Activated T-cell treated with anti-CD3 and anti-CD28 coated beads for 4 hours (primary cell): ENCODE data around the gene MORC3.
"Not testable (repeated sequence)": the region's sequence is repeated elsewhere in the genome, so short reads cannot be mapped to it uniquely, and the experiment has no call there.

Experiments used
- DNase-seq: peaks from one replicate; pipeline ENCODE4 v3.0.0-alpha.2; 2020

MORC3 gene, protein sequence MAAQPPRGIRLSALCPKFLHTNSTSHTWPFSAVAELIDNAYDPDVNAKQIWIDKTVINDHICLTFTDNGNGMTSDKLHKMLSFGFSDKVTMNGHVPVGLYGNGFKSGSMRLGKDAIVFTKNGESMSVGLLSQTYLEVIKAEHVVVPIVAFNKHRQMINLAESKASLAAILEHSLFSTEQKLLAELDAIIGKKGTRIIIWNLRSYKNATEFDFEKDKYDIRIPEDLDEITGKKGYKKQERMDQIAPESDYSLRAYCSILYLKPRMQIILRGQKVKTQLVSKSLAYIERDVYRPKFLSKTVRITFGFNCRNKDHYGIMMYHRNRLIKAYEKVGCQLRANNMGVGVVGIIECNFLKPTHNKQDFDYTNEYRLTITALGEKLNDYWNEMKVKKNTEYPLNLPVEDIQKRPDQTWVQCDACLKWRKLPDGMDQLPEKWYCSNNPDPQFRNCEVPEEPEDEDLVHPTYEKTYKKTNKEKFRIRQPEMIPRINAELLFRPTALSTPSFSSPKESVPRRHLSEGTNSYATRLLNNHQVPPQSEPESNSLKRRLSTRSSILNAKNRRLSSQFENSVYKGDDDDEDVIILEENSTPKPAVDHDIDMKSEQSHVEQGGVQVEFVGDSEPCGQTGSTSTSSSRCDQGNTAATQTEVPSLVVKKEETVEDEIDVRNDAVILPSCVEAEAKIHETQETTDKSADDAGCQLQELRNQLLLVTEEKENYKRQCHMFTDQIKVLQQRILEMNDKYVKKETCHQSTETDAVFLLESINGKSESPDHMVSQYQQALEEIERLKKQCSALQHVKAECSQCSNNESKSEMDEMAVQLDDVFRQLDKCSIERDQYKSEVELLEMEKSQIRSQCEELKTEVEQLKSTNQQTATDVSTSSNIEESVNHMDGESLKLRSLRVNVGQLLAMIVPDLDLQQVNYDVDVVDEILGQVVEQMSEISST

DNA sequence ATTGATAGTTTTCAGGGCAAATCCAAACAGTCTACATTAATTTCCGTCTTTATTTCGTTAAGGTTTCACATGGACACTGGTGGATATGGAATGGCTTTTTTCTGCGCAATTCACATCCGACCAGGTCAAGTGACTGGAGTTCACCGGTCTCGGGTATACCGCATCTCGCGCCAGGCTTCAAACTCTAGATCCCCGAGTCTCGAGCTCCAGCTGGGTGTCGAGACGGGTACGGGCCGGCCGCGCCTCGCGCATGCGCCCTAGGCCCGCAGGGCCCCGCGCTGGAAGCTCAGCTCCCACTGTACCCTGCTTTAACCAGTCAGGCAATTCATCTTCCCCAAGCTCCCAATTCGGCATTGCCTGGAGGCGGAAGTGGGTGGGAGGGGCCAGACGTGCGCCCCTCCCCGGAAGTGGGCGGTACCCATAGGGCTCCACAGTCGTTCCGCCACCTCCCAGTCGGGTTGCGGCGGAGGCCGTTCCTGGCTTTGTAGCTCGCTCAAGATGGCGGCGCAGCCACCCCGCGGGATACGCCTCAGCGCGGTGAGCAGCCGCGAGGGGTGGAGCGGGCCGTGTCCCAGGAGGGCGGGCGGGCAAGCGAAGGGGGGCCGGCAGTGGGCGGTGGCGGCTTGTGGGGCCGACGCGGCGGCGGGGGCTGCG is at the start of gene MORC3:
TSS of gene MORC3 (plus strand) at position 431 of the 654 bp plus-strand sequence. CDS start at position 499, 68 bp downstream.
- peak; percentile 98 for DNase-seq

DNA sequence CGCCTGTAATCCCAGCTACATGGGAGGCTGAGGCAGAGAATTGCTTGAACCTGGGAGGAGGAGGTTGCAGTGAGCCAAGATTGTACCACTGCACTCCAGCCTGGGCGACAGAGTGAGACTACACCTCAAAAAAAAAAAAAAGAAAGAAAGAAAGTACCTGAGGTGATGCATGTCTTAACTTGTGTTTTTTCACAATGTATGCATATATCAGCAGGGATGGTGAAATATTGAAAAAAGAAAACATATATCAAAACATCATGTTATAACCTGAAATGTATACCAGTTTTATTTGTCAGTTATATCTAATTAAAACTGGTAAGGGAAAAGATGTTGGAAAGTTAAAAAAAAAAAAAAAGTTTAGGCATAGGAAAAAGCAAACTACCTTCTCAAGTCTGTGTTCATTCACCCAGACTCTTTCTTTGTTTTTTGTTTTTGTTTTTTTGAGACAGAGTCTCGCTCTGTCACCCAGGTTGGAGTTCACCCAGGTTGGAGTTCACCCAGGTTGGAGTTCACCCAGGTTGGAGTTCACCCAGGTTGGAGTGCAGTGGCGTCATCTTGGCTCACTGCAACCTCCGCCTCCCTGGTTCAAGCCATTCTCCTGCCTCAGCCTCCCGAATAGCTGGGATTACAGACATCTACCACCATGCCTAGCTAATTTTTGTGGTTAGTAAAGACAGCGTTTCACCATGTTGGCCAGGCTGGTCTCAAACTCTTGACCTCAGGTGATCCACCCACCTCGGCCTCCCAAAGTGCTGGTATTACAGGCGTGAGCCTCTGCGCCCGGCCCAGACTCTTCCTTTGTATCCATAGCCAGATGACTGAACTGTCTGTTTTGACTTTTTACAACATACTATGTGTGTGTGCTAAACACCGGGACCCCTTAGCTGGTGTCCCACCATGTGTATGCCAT is 49.0 kb upstream of the MORC3 start:
- not testable (repeated sequence) for DNase-seq

DNA sequence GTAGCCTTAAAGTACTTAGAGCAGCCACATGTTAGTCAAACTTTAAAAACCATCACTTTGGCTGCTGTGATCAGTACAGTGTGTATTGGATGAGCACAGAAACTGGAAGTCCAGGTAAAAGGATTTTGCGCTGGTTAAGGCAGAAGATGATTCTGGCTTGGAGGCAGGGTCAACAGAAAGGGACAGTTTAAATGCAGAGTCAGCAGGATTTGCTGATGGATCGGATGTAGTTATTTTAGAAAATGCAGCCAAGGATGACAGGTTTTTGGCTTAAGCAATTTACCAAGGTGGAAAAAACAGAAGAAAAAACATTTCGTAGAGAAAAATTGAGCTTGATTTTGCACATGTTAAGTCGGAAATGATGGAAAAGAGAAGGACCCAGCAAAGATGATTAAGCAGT is 45.9 kb upstream of the MORC3 start:
- no peak for DNase-seq

DNA sequence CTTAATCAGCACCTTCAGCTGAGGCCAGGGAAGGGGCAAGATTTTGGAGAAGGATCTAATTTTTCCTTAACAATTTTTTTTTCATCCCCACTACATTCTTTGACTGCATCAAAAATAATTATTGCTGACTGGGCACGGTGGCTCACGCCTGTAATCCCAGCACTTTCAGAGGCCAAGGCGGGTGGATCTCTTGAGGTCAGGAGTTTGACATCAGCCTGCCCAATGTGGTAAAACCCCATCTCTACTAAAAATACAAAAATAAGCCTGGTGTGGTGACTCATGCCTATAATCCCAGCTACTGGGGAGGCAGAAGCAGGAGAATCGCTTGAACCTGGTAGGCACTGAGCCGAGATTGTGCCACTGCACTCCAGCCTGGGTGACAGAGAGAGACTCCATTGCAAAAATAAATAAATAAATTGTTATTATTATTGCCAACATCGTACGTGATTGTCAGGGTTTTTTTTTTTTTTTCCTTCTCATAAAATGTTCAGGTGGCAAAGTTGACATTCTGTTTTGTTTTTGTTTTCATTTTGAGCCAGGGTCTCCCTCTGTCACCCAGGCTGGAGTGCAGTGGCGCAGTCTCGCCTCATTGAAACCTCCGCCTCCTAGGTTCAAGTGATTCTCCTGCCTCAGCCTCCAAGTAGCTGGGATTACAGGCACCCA is 37.3 kb upstream of the MORC3 start:
- no peak for DNase-seq

DNA sequence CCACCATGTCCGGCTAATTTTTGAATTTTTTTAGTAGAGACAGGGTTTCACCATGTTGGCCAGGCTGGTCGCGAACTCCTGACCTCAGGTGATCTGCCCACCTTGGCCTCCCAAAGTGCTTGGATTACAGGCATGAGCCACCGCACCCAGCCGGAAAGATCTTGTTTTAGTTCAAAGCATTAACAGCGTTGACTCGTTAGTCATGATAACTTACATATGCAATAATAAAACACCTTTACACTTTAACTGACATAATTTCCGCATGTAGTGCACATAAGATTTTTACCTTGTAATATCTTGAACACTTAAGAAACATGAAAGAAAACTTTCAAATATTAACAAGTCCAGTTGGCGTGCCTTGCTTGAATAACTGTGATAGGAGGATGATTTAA is 36.8 kb upstream of the MORC3 start:
- DNase-seq = not testable (repeated sequence)

DNA sequence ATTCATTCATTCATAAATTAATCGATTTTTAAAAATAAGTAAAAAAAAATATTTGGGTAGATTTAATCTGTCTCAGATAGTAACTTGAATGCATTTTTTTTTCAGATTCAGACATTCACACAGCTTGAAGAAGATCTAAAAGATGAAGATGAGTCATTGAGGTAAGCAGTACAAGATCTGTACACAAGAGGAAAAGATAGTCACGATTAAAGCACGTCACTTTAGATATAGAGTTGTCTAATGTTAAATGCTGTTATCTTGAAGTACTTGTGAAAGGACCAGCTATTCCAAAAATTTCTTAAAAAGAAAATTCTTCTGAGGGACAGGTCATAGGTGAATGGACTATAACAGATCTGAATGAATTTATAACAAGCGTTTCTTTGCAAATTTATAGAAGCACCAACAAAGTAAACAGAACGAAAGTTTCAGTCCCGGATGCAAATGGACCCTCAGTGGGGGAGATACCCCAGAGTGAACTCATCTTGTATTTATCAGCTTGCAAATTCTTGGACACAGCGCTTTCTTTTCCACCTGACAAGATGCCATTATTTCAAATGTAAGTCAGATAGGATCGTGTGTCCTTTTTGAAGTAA is 31.2 kb upstream of the MORC3 start:
- no peak for DNase-seq

DNA sequence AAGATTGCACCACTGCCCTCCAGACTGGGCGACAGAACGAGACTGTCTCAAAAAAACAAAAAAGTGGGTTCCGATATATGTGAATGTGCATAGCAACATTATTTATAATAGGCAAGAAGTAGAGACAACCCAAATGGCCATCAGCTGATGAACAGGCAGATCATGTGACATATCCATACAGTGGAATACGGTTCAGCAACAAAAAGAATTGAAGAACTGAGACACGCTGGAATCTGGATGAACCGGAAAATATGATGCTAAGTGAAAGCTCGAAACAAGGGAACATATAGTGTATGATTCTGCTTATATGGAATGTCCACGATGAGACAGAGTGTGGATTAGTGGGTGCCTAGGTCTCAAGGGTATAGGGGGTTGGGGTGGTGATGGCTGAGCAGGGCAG is 28.5 kb upstream of the MORC3 start:
- no peak for DNase-seq

DNA sequence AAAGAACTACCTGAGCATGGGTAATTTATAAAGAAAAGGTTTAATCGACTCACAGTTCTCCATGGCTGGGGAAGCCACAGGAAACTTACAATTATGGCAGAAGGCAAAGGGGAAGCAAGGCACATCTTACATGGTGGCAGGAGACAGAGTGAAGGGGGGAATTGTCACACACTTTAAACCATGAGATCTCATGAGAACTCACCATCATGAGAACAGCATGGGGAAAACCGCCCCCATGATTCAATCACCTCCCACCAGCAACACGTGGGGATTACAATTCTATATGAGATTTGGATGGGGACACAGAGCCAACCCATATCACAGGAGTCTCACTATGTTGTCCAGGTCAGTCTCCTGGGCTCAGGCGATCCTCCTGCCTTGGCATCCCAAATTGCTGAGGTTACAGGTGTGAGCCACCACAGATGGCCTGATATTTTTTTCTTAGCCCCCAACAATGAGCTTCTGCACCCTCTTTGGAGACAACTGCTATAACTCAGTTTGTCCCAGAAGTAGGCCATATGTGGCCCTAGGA is 22.5 kb upstream of the MORC3 start:
- no peak for DNase-seq

DNA sequence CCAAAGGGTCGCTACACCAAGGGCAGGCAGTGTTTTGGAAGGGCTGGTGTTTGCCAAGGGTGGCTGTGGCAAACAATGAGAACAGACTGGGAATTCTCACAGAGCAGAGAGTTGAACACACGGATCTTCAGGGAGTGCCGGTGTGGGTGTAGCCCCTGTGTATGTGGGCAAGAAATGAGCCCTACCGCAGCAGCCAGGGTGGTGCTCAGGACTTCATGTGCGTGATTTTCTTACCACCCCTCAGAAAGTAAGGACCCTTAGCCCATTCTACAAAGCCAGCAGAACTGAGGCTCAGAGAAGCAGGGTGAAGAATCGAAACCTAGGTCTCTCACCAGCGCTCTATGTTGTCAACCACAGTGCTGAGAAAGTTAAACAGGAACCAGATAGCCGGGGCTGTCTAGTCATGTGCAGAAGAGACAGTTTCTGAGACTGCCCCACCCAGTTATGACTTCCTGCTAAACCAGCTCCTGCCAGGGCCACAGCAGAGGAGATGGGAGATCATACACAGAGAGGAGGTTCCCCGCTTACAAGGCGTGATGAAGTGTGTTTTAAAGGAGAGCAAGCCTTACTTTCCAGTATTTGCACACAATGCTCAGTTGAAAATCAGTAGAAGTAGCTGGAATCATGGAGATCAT is 21.9 kb upstream of the MORC3 start:
- DNase-seq = peak; percentile 32

DNA sequence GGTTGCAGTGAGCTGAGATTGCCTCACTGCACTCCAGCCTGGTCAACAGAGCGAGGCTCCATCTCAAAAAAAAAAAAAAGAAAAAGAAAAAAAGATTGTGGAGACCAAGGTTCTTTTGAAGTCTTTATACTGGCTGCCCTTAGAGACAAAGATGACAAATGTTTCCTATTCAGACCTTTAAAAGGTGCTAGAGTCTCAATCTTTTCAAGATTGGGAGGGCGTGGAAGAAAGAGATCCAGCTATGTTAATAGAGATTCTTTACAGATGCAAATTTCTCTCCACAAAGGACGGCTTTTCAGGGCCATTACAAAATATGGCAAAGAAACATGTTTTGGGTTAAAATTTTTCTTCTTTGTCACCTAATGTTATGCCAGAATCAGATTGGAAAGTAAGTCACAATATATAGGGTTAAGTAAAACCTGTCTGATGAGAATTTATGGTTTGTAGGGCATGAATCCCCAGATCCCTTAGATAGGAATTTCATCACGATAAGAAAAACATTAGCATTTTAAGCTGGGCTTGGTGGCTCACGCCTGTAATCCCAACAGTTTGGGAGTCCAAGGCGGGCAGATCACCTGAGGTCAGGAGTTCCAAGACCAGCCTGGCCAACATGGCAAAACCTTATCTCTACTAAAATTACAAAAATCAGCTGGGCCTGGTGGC is 13.0 kb upstream of the MORC3 start:
- DNase-seq = no peak

DNA sequence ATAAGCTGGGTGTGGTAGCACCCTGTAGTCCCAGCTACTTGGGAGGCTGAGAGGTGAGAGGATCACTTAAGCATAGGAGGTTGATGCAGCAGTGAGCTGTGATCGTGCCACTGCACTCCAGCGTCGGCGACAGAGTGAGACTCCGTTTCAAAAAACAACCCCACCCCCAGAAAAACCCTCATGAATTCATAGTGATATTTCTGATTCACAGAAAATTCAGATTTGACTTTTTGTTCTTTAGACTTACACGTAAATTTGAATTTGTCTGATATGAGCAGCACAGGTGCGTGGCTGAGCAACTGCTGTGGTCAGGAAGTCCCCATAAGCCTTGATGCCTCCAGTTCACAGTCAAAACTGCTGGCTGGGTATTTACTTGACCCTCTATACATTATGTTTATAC is 10.0 kb upstream of the MORC3 start:
- no peak for DNase-seq

DNA sequence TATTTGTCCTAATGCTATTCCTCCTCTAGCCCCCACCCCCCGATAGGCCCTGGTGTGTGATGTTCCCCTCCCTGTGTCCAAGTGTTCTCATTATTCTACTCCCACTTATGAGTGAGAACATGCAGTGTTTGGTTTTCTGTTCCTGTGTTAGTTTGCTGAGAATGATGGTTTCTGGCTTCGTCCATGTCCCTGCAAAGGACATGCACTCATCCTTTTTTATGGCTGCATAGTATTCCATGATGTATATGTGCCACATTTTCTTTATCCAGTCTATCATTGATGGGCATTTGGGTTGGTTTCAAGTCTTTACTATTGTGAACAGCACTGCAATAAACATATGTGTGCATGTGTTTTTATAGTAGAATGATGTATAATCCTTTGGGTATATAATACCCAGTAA is 6.6 kb upstream of the MORC3 start:
- DNase-seq = not testable (repeated sequence)

DNA sequence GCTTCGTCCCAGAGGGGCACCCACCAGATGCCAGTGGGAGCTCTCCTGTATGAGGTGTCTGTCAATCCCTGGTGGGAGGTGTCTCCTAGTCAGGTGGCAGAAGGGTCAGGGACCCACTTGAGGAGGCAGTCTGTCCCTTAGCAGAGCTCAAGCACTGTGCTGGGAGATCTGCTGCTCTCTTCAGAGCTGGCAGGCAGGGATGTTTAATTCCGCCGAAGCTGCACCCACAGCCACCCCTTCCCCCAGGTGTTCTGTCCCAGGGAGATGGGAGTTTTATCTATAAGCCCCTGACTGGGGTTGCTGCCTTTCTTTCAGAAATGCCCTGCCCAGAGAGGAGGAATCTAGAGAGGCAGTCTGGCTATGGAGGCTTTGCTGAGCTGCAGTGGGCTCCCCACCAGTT is 4.0 kb upstream of the MORC3 start:
- DNase-seq = not testable (repeated sequence)

DNA sequence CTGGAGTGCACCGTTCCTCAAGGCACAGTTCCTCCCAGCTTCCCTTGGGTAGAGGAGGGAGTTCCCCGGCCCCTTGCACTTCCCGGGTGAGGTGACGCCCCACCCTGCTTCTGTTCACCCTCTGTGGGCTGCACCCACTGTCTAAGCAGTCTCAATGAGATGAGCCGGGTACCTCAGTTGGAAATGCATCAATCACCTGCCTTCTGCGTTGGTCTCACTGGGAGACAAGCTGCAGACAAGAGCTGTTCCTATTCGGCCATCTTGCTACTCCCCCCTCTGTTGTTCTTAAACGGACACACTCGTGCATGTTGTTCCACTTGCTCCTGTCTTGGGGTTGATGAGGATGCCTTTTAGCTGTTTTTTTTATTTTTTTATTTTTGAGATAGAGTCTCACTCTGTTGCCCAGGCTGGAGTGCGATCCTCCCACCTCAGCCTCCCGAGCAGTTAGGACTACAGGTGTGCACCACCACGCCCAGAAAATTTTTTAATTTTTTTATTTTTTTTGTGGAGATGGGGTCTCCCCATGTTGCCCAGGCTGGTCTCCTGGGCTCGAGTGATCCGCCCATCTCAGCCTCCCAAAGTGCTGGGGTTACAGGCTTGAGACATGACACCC is 3.0 kb upstream of the MORC3 start:
- no peak for DNase-seq

DNA sequence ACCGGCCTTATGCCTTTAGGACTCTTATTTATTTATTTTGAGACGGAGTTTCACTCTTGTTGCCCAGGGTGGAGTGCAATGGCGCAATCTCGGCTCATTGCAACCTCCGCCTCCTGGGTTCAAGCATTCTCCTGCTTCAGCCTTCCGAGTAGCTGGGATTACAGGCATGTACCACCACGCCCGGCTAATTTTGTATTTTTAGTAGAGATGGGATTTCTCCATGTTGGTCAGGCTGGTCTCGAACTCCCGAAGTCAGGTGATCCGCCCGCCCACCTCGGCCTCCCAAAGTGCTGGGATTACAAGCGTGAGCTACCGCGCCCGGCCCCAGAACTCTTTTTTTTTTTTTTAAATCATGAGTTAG is 611 bp upstream of the MORC3 start:
- not testable (repeated sequence) for DNase-seq

DNA sequence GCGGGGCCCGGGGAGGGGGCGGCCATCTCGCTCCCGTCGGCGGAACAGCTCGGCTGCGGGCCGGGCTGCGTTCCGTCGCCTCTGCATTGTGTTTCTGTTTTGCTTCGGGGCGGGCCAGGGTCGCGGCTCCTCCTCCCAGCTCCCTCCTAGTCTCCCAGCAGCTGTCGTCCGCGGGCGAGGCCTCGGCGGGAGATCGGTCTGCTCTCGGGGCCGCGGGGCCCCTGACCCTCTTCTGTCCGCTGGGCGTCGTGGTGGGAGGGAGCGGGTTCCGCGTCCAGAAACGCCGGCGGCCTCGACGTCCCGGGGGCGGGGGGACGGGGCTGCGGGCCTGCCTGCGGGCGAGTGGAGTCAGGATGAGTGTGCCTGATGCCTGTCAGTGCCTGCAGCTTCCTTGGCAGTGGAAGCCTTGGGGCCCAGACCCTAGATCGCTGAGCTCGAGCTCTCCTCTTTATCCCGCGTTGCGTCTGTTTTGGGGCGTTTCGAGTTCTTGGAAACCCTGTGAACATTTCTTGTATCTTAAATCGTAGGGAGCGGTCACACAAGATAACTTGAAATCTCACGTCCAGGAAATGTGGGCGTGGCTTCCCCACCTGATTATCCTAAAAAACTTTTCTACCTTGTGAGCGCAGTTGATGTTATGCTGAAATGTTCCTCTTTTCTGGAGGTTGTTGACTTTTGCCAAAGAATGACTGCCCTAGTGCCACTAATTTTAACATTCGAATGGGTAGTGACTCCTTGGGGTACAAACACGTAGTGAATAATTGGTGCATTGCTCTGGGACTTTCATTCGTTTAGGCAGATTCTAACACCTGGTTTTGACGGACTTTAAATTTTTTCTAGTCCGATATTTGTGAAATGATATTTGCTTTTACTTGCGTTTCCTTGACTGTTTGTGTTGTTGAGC is 676 bp downstream of the MORC3 start:
- no peak for DNase-seq

DNA sequence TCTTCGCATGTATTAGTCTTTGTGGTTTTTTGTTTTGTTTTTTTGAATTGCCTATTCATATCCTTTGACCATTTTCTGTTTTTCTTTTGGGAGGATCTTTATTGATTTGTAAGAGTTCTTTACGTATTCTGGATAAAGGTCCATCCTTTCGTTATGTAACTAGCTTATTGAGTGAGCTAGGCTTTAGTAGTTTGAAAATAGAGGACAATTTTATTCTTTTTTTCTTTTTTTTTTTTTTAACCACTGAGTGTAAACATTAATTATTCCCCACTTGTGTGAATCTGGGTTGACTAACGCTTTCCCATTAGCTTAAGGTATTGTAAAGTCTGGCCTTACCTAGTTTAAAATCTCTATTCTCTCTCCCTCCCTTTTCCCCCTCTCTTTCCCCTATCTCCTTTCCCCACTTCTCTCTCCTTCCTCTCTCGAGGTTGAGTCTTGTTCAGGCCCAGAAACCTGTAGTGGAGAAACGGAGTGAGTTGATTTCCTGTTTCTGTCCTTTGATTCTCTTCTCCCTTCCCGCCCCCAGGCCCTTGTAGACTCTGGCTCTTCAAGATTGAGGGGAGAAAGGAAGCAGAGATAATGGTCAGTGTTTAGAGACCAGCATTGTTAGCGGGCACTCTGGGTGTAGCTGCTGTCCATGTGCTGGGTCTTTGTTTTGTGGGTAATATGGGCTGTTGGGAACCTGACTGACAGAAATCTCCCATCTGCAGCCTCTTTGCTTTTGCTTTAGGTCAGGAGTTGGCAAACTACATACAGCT is 1.5 kb downstream of the MORC3 start:
- no peak for DNase-seq

DNA sequence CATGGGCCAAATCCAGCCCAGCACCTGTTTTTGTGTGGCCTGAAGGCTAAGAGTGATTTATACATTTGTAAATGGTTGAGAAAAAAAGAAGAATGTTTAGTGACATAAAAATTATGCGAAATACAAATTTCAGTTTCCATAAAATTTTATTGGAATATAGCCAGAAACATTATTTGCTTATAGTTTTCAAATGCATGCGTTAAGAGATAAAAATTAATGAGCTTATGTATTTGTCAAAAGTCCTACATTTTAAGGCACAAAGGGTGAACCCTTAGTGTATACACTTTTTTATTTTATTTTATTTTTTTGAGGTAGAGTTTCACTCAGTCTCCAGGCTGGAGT is 2.1 kb downstream of the MORC3 start:
- no peak for DNase-seq
